GM13976 (cell line): ENCODE data around the gene PIPOX.
A peak's percentile ranks its signal among the peaks of the same experiment; 100 is the strongest.

ENCODE experiments used
- DNase-seq: peaks from one replicate; pipeline ENCODE4 v3.0.0; 2012; ENCODE audit warnings: low spot score
- in situ Hi-C: fragments of 300-500 bp; cut with MboI; formaldehyde crosslinking; loops from one replicate; pipeline ENCODE4 v1.12.0; 2022; ENCODE audit warnings: low sequenced_read_pairs, mixed read lengths, inconsistent platforms; ENCODE audit not compliant: unreplicated experiment
- TF ChIP-seq, protein P1 (sequence below): IDR thresholded peaks from 2 replicates; pipeline ENCODE4 v1.5.1; 2012; ENCODE audit warnings: borderline replicate concordance, mild to moderate bottlenecking; ENCODE audit not compliant: insufficient read depth; ENCODE audit errors: extremely low read depth, missing control alignments, control extremely low read depth

PIPOX gene

DNA sequence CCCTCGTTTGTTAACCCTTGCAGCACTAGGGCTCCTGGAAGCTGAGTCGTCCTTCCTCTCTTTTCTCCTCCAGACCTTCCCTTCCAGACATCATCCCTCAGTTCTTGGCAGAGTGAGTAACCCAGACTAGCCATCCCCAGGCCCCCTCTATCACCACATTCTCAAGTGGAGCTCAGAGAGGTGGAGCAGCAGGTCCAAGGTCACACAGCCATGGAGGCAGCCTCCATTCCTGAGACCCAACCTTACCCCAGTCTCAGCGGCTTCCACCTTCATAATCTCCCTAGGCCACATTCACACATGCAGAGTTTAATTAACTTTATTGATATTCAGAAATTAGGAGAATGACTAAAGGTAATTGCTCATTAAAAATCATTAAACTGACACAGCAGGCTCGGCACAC is 40.1 kb upstream of the PIPOX start:
- TF ChIP-seq, protein P1, sequence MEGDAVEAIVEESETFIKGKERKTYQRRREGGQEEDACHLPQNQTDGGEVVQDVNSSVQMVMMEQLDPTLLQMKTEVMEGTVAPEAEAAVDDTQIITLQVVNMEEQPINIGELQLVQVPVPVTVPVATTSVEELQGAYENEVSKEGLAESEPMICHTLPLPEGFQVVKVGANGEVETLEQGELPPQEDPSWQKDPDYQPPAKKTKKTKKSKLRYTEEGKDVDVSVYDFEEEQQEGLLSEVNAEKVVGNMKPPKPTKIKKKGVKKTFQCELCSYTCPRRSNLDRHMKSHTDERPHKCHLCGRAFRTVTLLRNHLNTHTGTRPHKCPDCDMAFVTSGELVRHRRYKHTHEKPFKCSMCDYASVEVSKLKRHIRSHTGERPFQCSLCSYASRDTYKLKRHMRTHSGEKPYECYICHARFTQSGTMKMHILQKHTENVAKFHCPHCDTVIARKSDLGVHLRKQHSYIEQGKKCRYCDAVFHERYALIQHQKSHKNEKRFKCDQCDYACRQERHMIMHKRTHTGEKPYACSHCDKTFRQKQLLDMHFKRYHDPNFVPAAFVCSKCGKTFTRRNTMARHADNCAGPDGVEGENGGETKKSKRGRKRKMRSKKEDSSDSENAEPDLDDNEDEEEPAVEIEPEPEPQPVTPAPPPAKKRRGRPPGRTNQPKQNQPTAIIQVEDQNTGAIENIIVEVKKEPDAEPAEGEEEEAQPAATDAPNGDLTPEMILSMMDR, result no peak
- DNase-seq, result no peak
- in situ Hi-C loops, result no loop called here

DNA sequence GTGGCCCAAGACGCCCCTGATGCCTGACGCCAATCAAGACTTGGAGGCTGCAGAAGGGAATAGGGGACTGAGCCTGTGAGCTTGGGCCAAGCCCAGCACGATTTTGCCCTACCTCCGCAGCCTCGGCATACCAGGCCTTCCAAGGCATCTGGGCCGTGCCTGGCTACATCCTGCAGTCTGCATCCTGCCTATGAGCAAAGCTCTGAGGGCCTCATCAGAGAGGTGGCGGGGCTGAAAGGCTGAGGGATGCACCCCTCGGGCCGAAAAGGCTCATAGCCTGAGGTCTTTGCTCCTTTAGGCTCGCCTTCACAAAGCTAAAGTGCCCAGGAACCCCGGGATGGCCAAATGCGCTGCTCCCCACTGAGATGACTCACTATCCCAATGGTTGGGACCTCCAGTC is 39.7 kb upstream of the PIPOX start:
- in situ Hi-C loops, result no loop called here
- TF ChIP-seq, protein P1, result no peak
- DNase-seq, result no peak

DNA sequence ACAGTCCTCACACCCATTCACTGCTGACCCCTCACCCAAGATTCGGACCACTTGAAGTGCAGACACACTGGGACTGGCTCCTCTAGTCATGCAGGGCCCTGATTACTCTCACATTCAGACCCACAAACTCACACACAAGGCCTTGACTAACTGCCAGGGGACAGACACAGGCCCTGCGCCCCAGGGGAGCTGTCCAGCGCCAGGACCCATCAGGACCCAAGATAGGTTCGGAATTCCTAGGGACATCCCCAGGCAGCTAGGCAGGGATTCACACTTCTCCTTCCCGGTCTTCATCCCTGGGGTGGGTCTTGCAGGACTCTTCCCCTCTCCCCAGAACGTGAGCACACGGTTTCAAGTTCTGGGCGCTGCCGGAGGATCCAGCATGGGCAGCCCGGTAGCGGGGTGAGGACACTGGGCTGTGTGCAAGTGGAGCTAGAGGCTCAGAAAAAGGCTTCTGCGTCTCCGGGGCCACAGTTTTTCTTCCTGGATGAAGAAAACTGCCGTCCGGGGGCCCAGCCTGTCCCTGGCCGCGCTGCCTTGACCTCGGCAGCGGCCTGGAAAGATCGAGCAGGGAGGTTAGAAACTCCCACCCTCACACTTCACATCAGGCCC is 38.8 kb upstream of the PIPOX start:
- no peak for DNase-seq
- TF ChIP-seq, protein P1, result no peak
- in situ Hi-C loops, result no loop called here

DNA sequence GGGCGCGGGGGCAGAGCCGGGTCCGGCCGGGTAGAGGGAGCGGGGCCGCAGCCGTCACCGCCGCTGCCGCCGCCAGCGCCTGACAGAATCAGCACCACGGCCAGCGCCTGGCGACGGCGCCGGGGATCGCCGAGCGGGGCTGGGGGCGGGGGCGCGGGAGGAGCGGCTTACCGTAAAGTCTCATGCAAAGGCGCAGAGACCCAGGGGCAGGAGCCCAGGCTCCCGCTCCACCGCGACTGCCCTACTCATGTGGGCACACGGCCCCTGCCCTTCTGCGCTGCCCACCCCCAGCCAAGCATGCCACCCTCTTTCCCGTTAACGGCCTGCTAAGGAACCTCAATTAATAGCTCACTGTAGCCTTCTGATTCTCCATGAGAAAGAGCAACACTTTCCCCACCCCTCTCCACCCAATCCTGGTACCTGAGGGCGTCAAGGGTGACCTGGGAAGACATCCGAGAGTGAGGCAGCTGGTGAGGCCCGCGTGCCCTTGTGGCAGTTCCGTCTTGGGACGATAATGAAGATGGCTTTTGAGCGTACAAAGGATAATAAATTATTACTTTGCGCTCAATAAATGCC is 36.9 kb upstream of the PIPOX start, which contains the start of gene SEZ6:
TSS of gene SEZ6 (minus strand) at position 98 of the 576 bp plus-strand sequence. CDS start 164 bp downstream, outside the sequence.
- TF ChIP-seq, protein P1, result no peak
- DNase-seq, result peak; percentile 89
- in situ Hi-C loops, result no loop called here

DNA sequence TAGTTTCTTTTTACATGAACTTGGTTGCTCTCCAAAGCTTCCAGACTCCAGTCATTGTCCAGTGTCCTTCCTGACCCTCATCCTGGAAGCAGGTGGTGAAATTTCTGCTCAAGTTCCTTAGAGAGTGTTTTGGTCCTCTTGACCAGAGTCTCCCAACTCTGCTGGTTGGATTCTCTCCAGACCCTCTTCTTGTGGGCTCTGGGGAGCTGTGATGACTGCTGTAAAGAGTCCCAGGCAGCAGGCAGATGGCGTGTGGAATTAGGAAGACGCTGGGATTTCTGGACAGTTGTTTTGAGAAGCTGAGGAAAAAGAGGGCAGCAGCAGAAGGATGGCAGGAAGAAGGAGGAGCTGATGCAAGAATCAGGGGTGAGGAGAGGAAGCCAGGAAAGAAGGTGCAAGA is 35.5 kb upstream of the PIPOX start:
- no peak for DNase-seq
- TF ChIP-seq, protein P1, result no peak
- in situ Hi-C loops, result no loop called here

DNA sequence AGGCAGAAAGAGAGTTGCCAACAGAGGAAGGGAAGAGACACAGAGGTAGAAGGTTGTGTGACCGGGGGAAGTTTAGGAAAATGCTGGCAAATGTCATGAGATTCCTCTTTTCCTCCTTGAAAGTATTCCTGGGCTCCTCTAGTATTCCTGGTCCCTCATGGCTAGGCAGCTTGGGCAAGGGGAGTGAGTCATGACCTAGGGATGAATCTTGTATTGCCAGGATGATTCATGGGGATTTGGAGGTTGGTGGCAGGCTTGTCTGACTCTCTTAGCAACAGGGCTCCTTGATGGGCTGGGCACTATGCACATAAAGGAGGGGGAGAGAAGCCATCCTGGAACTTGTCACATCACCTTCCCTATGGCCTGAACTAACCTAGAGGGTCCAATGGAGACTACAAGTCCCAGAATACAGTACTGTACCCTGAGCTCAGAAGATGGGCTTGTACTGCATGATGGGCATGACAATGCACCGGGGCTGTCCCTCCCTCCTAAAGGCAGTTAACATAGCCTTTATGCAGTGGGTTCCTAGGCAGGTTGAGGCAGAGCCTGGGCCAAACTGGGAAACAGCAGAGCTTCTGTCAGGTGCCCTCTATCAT is 35.0 kb upstream of the PIPOX start:
- in situ Hi-C loops, result no loop called here
- TF ChIP-seq, protein P1, result no peak
- DNase-seq, result no peak

DNA sequence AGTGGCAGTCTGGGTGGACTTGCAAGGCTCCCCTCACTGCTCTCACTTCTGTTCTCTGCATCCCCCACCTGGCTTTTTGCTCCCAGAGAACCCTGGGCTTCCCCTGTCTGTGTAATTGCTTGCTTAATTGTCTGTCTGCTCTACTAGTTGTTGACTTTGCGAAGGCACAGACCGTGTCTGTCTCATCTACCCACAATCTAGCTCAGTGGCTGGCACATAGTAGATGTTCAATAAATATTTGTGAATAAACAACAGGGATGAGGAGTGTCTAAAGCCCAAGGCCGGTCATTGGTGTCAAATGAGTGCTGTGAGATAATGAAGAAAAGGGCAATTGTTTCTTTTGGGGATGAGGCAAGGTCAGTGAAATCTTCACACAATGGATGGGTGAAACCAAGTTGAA is 34.4 kb upstream of the PIPOX start:
- DNase-seq, result no peak
- TF ChIP-seq, protein P1, result no peak
- in situ Hi-C loops, result no loop called here
